GM21786 (cell line): ENCODE data around the gene CH25H.
"Not testable (repeated sequence)": the region's sequence is repeated elsewhere in the genome, so short reads cannot be mapped to it uniquely, and the experiment has no call there.

Source experiments
- ATAC-seq: cut with Tn5 transposase; IDR thresholded peaks from one replicate; pipeline ENCODE4 v1.9.1; 2021; ENCODE audit not compliant: unreplicated experiment

CH25H gene, protein sequence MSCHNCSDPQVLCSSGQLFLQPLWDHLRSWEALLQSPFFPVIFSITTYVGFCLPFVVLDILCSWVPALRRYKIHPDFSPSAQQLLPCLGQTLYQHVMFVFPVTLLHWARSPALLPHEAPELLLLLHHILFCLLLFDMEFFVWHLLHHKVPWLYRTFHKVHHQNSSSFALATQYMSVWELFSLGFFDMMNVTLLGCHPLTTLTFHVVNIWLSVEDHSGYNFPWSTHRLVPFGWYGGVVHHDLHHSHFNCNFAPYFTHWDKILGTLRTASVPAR

DNA sequence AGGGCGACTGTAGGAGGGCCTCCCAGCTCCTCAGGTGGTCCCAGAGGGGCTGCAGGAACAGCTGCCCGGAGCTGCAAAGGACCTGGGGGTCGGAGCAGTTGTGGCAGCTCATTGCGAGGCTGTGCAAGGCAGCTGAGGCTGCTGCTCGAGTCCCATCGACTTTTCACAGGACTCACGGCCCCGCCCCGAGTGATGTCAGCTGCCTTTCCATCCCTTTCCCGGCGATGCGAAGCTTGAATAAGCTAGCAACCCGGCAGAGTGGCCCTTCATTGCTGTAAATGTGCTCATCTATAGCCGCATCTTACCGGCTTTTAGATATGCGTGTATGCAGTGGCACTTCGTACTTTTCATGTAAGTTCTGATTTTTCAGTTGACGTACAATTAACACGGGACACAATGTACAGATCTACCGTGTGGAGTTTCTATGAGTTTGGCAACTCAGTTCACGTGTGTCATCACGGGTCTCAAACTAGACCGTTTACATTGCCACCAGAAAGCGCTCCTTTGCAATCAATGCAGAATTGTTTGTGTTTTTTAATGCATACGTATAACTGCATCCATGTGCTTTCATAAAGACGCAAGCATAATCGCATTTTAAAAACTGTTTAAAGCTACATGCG lies at the start of gene CH25H:
TSS of gene CH25H (minus strand) at position 137 of the 620 bp plus-strand sequence. CDS start at position 112, 25 bp downstream.
- no peak for ATAC-seq

DNA sequence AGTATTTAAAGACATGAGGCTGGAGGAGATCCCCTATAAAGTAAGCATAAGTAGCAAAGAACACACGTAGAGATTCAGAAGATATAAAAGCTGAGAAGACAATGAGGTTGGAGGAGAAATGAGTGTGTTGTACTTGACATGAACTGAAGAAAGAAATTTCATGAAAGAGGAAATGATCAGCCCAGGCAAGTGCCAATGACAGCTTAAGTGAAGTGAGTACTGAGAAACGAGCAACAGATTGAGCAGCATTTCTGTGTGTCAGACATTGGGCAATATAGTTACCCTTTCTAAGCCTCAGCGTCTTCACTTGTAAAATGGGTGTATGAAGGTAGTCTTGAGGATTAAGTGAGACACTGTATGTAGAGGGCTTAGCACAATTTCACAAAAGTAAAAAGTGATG lies 49.2 kb upstream of the CH25H start:
- no peak for ATAC-seq

DNA sequence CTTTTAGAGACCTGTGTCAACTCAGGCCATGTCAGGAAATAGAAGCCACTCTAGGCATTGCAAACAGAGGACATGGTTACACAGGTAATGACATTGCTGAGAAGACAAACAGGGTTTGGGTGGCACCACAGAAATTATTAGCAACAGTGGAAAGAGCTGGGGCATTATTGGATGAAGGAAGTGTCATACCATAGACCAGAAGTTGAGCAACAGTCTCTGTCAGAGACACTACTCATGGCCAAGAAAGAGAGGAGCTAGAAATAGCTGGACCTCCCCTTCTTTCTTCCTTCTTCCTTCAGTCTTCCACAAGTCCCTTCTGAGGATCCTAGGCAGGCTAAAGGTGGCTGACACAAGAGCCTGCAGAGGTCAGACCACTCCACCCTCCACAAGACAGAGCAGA lies 48.7 kb upstream of the CH25H start:
- no peak for ATAC-seq

DNA sequence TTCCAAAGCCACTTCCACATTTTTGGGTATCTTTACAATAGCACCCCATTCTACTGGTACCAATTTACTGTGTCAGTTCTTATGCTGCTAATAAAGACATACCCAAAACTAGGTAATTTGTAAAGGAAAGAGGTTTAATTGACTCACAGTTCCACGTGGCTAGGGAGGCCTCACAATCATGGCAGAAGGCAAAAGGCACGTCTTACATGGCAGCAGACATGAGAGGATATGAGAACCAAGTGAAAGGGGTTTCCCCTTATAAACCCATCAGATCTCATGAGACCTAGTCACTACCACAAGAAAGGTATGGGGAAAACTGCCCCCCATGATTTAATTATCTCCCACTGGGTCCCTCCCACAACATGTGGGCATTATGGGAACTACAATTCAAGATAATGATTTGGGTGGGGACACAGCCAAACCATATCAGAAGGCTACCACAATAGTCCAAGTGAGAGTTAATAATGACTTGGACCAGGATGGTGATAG lies 48.0 kb upstream of the CH25H start:
- not testable (repeated sequence) for ATAC-seq

DNA sequence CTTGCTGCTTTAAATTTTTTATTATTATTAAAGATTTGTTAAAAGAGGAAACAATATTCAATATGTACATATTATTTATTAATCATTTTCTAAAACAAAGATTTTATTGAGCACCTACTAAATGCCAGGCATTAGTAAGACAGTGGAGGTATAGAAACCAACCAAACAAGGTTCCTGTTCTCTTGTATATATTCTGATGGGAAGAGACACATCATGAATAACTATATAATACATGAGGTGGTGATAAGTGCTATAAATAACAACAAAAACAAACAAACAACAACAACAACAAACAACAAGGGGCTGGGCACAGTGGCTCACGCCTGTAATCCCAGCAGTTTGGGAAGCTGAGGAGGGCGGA lies 45.1 kb upstream of the CH25H start:
- no peak for ATAC-seq

DNA sequence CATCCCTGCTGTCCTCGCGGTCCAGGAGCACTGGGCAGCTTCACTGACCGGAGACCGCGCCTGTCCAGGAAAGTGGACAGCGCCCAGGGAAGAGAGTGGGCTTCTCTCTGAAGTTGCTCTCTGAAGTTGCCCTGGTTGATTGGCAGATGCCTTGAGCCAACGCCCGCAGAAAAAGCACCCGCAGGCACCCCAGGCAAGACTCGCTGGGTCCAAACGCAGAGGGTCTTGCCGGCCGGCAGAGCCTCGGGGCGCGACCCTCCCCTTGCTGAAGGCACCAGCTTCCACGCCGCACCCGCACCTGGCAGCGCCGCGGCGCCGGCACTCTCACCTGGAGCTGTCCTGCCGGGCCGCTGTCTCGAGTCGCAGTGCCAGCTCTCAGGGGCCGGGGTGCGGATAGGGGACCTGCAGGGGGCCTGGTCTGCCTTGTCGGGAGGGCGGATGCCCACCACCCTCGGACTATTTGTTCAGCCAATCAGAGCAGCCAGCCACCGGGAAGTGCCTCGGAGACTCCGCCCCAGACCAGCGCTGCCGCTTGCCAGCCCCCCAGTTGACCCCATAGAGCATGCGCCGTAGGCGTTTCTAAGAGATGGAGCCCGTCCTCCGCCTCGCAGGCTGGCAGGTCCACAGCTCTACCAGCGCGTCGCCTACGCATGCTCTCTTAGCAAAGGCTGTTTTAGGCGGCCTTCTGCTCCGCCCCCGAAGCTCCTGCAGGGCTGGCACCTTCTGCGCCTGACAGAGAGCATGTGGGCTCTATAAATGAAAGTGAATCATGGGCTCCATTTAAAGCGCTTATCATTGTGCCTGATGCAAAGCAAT lies 44.5 kb upstream of the CH25H start, which contains the start of gene LIPA:
TSS of gene LIPA (minus strand) at position 367 of the 816 bp plus-strand sequence. CDS start 4,127 bp downstream, outside the sequence.
- ATAC-seq = peak; percentile 94

DNA sequence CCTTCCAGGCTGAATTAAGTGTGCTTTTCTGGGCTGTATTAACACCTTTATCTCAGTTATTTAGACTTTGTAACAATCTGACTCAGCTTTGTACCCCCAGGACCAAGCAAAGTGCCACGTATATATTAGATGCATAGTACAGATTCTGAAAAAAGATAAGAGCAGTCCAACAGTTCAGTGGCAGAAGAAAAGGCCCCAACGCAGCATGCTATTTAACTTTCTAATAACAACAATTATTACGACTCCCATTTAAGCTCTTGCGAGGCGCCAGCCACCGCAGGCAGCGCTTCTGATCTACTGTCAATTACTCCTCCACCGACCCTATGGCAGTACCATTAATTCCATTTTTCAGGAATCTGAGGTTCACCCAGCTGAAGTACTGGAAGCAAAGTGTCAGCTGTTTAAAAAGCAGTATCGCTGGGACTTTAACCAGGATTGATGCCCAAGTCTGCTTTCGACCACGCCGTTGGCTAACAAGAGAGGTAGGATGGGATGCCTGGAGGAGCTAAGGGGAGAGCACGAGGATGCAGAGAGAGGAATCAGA lies 43.8 kb upstream of the CH25H start:
- ATAC-seq = no peak

DNA sequence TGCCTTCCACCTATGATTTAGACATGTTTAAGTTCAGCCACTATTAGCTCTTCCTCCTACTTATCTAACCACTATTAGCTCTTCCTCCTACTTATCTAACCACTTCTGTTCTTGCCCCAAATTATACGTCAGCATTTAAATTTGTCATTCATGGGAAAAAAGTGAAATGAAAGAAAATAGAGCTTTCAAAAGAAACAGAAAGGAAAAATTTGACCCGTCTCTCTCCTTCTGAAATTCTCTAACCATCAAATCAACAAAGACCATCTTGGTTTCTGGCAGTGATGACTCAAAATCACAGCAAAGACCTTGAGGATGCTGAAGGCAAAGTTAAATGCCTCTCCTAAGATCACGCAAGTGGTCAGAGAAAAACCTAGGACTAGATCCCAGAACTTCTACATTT lies 41.9 kb upstream of the CH25H start:
- ATAC-seq = no peak

DNA sequence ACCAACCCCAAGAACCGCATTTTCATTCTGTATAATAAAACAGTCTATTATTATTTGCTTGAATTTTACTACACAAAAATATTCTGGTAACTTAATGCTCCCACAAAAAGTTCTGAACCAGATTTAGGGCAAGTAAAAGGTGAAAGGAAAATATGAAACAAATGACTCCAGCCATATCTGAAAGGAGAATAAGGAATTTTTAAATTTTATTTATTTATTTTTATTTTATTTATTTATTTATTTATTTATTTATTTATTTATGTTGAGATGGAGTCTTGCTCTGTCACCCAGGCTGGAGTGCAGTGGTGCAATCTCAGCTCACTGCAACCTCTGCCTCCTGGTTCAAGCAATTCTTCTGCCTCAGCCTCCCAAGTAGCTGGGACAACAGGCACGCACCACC lies 40.5 kb upstream of the CH25H start:
- ATAC-seq = not testable (repeated sequence)

DNA sequence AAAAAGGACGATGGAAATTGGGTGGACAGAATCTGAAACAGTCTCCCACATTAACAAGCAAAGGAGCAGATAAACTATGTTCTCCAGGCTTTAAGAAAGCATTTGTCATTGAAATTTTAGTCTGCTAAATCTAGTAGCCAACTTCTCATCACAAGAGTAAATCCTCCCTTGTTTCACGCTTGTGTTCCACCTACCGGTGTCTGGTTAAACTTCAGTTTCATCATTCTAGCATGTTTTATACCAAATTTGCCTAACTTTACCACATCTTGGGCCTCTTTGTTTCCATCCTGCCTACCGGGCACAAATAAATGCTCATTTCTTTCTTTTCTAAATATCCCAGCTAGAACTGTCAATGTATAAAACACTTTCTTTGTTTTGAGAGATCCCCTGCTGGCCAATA lies 38.7 kb upstream of the CH25H start:
- ATAC-seq = no peak

DNA sequence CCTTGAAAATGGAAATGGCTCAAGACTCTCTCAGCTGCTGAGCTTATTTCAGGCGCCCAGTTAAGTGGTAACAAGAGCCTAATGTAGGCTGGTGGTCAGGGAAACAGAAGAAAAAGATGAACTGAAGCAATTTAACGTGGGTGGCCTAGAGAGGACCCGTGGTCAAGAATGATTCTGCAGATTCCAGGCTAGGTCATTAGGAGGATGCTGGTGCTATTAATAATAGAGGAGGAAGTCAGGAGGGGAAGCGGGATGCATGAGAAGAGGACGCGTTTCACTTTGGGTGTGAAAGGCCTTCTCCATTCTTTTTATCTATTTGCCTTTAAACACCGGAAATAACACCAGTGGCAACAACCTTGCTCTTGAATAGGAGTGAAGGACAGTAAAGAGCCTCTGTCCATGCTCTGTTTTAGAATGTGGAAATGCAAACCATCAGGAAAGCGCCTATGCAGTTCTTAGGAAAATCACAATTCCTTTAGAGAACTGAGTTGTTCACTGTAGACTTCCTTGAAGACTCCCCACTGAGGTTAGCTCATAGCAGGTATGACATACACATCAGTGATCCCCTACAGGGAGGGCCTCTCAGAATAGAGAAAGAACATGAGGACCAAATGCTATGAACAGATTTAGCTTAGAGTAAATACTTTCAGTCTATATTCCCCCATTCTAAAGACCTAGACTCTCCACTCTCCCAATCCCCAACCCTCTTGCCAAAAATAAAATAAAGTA lies 35.9 kb upstream of the CH25H start:
- no peak for ATAC-seq

DNA sequence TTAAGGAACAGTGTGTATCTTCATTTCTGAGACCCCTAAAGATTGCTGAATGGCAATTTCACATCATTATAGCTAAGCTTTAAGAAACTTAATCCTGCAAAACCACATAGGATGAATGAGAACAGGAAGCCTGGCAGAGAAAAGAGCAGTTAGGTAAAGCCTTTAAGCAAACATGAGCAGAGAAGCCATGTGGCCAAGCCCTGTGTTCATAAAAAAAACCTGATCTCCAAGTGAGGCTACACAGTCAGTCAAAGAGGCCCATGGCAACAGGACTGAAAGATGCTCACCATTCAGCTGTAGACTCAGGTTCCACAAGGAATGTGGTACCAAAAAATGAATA lies 35.2 kb upstream of the CH25H start:
- no peak for ATAC-seq

DNA sequence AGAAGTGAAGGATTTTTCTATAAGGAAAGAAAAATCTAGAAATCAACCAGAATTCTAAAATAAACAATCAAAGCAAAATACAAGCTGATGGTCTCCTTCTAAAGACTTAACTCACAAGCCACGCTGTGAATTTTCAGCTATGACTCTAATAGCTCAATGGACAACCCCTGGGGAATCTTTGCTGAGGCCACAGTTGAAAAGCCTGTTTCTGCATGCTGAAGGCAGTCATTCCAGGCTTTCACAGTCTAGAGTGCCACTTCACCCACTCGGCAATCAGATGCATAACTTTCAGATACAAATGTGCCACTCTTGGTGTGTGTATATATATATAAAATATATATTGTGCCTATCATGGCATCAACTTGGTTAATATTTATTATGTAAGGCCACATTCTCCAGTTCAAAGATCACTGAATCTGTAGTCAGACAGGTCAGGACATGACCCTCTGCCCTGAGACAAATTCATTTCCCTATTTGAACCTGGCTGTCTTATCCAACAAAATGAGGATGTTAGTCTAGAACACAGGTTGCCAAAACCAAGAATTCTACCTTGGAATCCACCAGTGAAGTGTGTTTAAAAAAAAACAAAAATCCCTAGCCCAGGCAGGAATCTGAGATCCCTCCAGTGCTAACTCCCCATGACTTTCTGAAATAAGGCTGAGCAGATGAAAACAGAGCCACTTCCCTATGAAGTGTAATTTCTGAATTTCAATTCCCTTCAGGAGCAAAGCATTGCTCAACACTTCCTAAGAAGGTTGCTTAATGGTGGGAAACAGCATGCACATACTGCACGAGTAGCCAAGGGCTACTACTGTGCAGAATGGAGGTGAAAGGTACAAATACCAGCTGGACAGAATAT lies 34.6 kb upstream of the CH25H start:
- ATAC-seq = peak; percentile 42

DNA sequence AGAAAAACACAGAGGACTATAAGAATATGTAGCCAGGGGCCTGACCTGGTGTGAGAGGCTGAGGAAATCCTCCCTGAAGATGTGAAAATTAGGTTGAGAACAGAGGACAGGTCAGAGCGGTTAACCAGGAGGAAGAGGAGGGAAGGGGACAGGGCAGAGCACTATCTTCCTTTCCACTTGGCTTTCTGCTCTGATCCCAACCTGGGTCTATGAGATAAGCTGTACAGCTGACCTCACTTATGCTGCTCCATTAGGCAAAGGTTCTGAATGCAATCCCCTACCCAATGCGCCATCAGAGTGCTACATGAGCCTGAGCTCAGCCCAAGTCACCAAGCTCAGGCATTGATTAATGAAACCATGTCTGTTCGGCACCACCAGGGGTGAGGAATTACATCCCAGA lies 33.9 kb upstream of the CH25H start:
- no peak for ATAC-seq

DNA sequence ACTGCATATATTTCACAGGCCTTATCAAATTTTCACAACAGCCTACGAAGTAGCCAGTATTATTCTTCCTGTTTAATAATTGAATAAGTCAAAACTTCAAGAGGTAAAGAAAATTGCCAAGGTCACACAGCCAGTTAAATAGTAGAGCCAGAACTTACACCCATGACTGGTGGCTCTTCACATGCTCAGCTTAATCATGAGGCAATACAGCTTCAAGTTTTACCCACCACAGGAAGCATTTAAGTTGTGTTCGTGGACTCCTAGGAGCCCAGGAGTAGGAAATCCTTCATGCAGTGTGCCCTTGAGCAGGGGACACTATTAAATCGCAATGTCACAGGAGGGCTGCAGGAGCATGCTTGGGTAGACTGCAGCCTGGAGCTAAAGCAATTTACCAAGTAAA lies 33.4 kb upstream of the CH25H start:
- ATAC-seq = no peak

DNA sequence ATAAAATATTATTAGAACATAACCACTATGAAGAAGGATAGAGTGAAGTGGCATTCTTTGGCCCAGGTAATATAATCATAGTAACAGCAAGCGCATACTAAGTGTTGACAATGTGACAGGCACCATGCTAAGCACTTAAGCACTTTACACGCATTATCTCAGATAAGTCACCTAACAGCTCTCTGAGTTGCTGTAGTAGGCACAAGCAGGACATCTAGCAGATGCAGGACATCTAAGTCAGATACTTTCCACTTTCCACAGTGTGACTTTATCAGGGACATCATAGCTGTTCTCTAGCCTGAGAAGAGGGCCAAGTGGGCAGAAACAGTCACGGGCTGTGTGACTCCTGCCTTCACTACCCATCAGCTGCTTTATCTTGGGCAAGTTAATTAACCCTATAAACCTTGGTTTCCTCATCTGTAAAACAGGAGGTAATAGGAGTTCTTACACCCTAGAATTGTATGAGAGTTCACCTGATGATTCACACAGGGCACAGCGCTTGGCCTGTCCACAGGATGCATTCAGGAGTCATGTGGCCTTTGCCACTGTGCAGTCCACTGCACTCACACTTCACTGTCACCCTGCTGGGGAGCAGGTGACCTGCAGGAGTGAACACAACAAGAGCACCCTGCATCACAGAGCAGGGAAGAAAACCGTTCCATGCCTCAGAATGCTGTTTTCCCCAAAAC lies 32.0 kb upstream of the CH25H start:
- no peak for ATAC-seq

DNA sequence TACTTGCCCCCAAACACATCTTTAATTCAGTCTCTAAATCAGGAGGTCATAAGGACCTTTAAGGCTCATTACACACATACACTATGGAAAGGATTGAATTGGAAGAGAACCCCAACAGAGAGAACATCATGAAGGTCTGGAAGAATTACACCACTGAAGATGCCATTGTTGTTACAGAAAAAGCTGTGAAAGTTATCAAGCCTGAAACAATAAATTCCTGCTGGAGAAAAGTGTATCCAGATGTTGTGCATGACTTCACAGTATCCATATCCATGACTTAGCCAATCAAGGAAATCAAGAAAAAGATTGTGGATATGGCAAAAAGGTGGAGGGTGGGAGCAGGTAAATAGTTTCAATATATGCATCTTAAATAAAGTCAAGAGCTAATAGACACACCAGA lies 30.7 kb upstream of the CH25H start:
- no peak for ATAC-seq

DNA sequence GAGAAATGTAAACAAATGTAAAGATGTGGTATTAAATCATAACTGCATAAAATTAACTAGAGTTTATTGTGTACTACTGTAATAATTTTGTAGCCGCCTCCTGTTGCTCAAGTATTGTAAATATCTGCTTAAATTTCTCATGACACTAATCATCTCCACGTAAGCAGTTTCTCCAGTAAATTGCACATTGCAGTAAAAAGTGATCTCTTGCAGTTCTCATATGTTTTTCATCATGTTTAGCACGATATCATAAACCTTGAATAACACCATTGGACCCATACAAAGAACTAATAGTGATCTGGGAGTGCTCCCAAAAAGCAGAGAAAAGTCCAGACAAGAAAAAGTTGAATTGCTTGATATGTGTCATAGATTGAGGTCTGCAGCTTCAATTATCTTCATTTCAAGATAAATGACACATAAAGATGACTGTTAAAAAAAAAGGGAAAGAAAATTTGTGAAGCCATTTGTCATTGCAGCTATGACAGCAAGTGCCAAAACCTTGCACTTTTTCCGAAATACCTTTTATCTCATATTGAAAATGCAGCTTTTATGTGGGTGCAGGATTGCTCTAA lies 29.2 kb upstream of the CH25H start:
- no peak for ATAC-seq
